ENCODE results near the gene DRG2.

GRCh38 chr17:18139498-18139897, 51.8 kb downstream of the DRG2 start:
- no peak for TF ChIP-seq CTCF (IDR thresholded peaks at IDR 0.05)
- TF ChIP-seq POLR2A (IDR thresholded peaks at IDR 0.05) = no peak

Data from body of pancreas (tissue), 4 donors.